K562 (cell line): ENCODE data around the gene UBE2M. TPM values are rescaled to one million over a fixed set of nuclear protein-coding genes. Genes with fewer than 3 reads are reported as not detected.
A peak's percentile ranks its signal among the peaks of the same experiment; 100 is the strongest.

Source experiments
- AFF1 ChIP-seq, 2 experiments: fragments of 450-650 bp; IDR thresholded peaks; 2 replicates each; pipeline ENCODE4 v1.6.1; 2018; ENCODE audit warnings: mild to moderate bottlenecking in 2 of 2, low read depth in 1 of 2; ENCODE audit not compliant: partially characterized antibody in 2 of 2
- ATF1 ChIP-seq, 2 experiments: fragments of 450-650 bp in 1 of 2; IDR thresholded peaks; 2 replicates each; pipeline ENCODE4 v1.6.1; 2016; ENCODE audit warnings: missing compliant biosample characterization in 1 of 2, missing genetic modification characterization in 1 of 2
- DNMT1 ChIP-seq: fragments of 450-650 bp; IDR thresholded peaks from 2 replicates; pipeline ENCODE4 v1.6.1; 2016; ENCODE audit warnings: antibody characterized with exemption, mild to moderate bottlenecking
- E2F4 ChIP-seq: sonication (generic); formaldehyde crosslinking; IDR thresholded peaks from 2 replicates; pipeline ENCODE4 v1.8.0; 2022; ENCODE audit warnings: mild to moderate bottlenecking, low read depth, missing genetic modification reagents
- GTF2E2 ChIP-seq: fragments of 200-800 bp; sonication (Bioruptor generic); IDR thresholded peaks from 2 replicates; pipeline ENCODE4 v1.6.1; 2016; ENCODE audit warnings: missing genetic modification characterization, missing compliant biosample characterization
- HES1 ChIP-seq: fragments of 450-650 bp; IDR thresholded peaks from 2 replicates; pipeline ENCODE4 v1.6.1; 2016; ENCODE audit warnings: low read depth, mild to moderate bottlenecking, moderate library complexity
- HMG20A ChIP-seq: fragments of 450-650 bp; formaldehyde crosslinking; conservative IDR thresholded peaks from 2 replicates; pipeline ENCODE4 v1.4.0; 2020; ENCODE audit warnings: mild to moderate bottlenecking, mixed read lengths
- KLF10 ChIP-seq: fragments of 250-450 bp; sonication (Bioruptor Pico); IDR thresholded peaks from 2 replicates; pipeline ENCODE4 v1.6.1; 2021; ENCODE audit warnings: matching md5 sums
- MED1 ChIP-seq: sonication (generic); formaldehyde crosslinking; IDR thresholded peaks from 2 replicates; pipeline ENCODE4 v1.8.1; 2023; ENCODE audit warnings: missing genetic modification reagents, borderline replicate concordance
- POLR2AphosphoS2 ChIP-seq: IDR thresholded peaks from 2 replicates; pipeline ENCODE4 v1.6.1; 2012; ENCODE audit warnings: low read length, improper control_type of control experiment
- SAFB2 ChIP-seq: fragments of 200-400 bp; formaldehyde crosslinking; IDR thresholded peaks from 2 replicates; pipeline ENCODE4 v1.6.1; 2018; ENCODE audit warnings: borderline replicate concordance, low read length, low read depth, moderate library complexity; ENCODE audit not compliant: severe bottlenecking
- U2AF2 ChIP-seq: fragments of 200-400 bp; formaldehyde crosslinking; optimal IDR thresholded peaks from 2 replicates; pipeline ENCODE3; 2017; ENCODE audit warnings: low read depth, mild to moderate bottlenecking, low read length
- ZHX1 ChIP-seq: fragments of 150-350 bp; conservative IDR thresholded peaks from 2 replicates; pipeline ENCODE4 v1.6.1; 2014; ENCODE audit warnings: low read length
- ZNF184 ChIP-seq: sonication (generic); formaldehyde crosslinking; IDR thresholded peaks from 2 replicates; pipeline ENCODE4 v1.5.0; 2020; ENCODE audit warnings: missing genetic modification reagents
- ZNF316 ChIP-seq: fragments of 450-650 bp; IDR thresholded peaks from 2 replicates; pipeline ENCODE4 v1.6.1; 2016
- polyA plus RNA-seq, 8 experiments: library from polyadenylated mRNA; depleted of rRNA in 4 of 8; stranded (reverse) in 5 of 8; unstranded in 3 of 8; fragments of >200 nt; fragmentation: Nextera tagmentation in 2 of 8; fragmentation: Illumina TruSeq in 1 of 8; extraction: Ambion mirVana in 2 of 8; extraction: Trizol in 1 of 8; gene quantifications; 2 replicates each; pipeline versions ENCODE4 v1.2.1 to v1.2.3, GENCODE V29; 2011 to 2014; ENCODE audit warnings: inconsistent platforms in 1 of 8, missing spikeins in 1 of 8
- total RNA-seq, 7 experiments: library from RNA; depleted of rRNA in 6 of 7; stranded (reverse); fragments of >200 nt in 6 of 7; fragmentation: Illumina TruSeq in 2 of 7; extraction: Trizol in 2 of 7; gene quantifications; 2 replicates each; pipeline versions ENCODE4 v1.2.1 to v1.2.3, GENCODE V29; 2011 to 2021; ENCODE audit warnings: low replicate concordance in 1 of 7

The UBE2M gene
- total and polyA plus RNA-seq, 9 of the 15 experiments (the other 6 are each of a cell fraction or from before 2014, with no cell fraction given): 0.92 to 163 (median 85.7) TPM

- TF ChIP-seq ZHX1 (0 out of 2 replicates have a peak, but pooled peaks have one; percentile 12), HMG20A (no peak), U2AF2 (no peak), ATF1 (CRISPR knock-in tag; IDR thresholded peaks at IDR 0.05) (no peak), ATF1 (tag; IDR thresholded peaks at IDR 0.05) (peak; percentile 88), POLR2AphosphoS2 (no peak), ZNF316 (no peak), MED1 (CRISPR knock-in tag) (no peak), E2F4 (CRISPR knock-in tag) (peak; percentile 66; the same call in 1 of the 2 replicates), HES1 (peak; percentile 28; the same call in 1 of the 2 replicates), AFF1 (IDR thresholded peaks at IDR 0.05; ENCODE audit: low read depth in 1 of 2, partially characterized antibody in 2 of 2) (peak in 1 of 2 experiments; percentile 47), SAFB2 (no peak), DNMT1 (no peak), GTF2E2 (tag) (peak; percentile 97; the same call in 1 of the 2 replicates), ZNF184 (no peak), KLF10 (CRISPR knock-in tag) (no peak)
These were observed 1.0 kb upstream of the UBE2M start (continued) for GRCh38 chr19:58559275-58560006.
